ENCODE data around the gene MVK. TPM values are rescaled to one million over a fixed set of nuclear protein-coding genes. Genes with fewer than 3 reads are reported as not detected.

MVK gene
- total RNA-seq, 1 donor = 3.9 TPM

GRCh38 chr12:109539508-109539907, 34.1 kb upstream of the MVK start:
- Histone ChIP-seq H3K9me3 (ENCODE audit: low read depth, low read length) (no peaks in the 10 kb centered on the region), H3K4me3 (ENCODE audit: low read length) (no peak overlapping the region), H3K27me3 (ENCODE audit: insufficient read depth, low read length) (no peaks in the 10 kb centered on the region), H3K4me1 (ENCODE audit: insufficient read depth, low read length) (no peaks in the 10 kb centered on the region)

- Histone ChIP-seq H3K4me1 (ENCODE audit: insufficient read depth, low read length) (peaks cover 7% of the 10 kb centered on the region), H3K4me3 (ENCODE audit: low read length) (no peak overlapping the region)
Observed at GRCh38 chr12:109540526-109541412, 32.8 kb upstream of the MVK start.

GRCh38 chr12:109541413-109541726, 32.2 kb upstream of the MVK start:
- H3K27me3 ChIP-seq (ENCODE audit: insufficient read depth, low read length) = no peaks in the 10 kb centered on the region
- no peaks in the 10 kb centered on the region for H3K9me3 ChIP-seq (ENCODE audit: low read depth, low read length)
- H3K4me3 ChIP-seq (ENCODE audit: low read length) = no peak overlapping the region
- peaks cover 7% of the 10 kb centered on the region for H3K4me1 ChIP-seq (ENCODE audit: insufficient read depth, low read length)

More at GRCh38 chr12:109540526-109541412, 32.8 kb upstream of the MVK start:
- H3K9me3 ChIP-seq (ENCODE audit: low read depth, low read length) = no peaks in the 10 kb centered on the region
- no peaks in the 10 kb centered on the region for H3K27me3 ChIP-seq (ENCODE audit: insufficient read depth, low read length)

- H3K4me3 ChIP-seq (ENCODE audit: low read length) = no peak overlapping the region
- H3K9me3 ChIP-seq (ENCODE audit: low read depth, low read length) = no peaks in the 10 kb centered on the region
- H3K4me1 ChIP-seq (ENCODE audit: insufficient read depth, low read length) = peaks cover 7% of the 10 kb centered on the region
- H3K27me3 ChIP-seq (ENCODE audit: insufficient read depth, low read length) = no peaks in the 10 kb centered on the region
Observed at GRCh38 chr12:109542014-109542413, 31.6 kb upstream of the MVK start.

- no peaks in the 10 kb centered on the region for H3K9me3 ChIP-seq (ENCODE audit: low read depth, low read length)
- no peaks in the 10 kb centered on the region for H3K27me3 ChIP-seq (ENCODE audit: insufficient read depth, low read length)
- H3K4me3 ChIP-seq (ENCODE audit: low read length) = no peak overlapping the region
- peaks cover 7% of the 10 kb centered on the region for H3K4me1 ChIP-seq (ENCODE audit: insufficient read depth, low read length)
Observed at GRCh38 chr12:109542876-109543275, 30.7 kb upstream of the MVK start.

- Histone ChIP-seq H3K27me3 (ENCODE audit: insufficient read depth, low read length) (no peaks in the 10 kb centered on the region), H3K9me3 (ENCODE audit: low read depth, low read length) (no peaks in the 10 kb centered on the region), H3K4me3 (ENCODE audit: low read length) (no peak overlapping the region), H3K4me1 (ENCODE audit: insufficient read depth, low read length) (peaks cover 7% of the 10 kb centered on the region)
Observed at GRCh38 chr12:109544955-109545531, 28.6 kb upstream of the MVK start.

- Histone ChIP-seq H3K27me3 (ENCODE audit: insufficient read depth, low read length) (no peaks in the 10 kb centered on the region), H3K4me3 (ENCODE audit: low read length) (no peak overlapping the region), H3K4me1 (ENCODE audit: insufficient read depth, low read length) (peaks cover 7% of the 10 kb centered on the region), H3K9me3 (ENCODE audit: low read depth, low read length) (no peaks in the 10 kb centered on the region)
Observed at GRCh38 chr12:109545826-109546225, 27.8 kb upstream of the MVK start.

- Histone ChIP-seq H3K4me3 (ENCODE audit: low read length) (no peak overlapping the region), H3K4me1 (ENCODE audit: insufficient read depth, low read length) (peaks cover 7% of the 10 kb centered on the region), H3K9me3 (ENCODE audit: low read depth, low read length) (no peaks in the 10 kb centered on the region), H3K27me3 (ENCODE audit: insufficient read depth, low read length) (no peaks in the 10 kb centered on the region)
Observed at GRCh38 chr12:109547286-109547685, 26.3 kb upstream of the MVK start.

- Histone ChIP-seq H3K9me3 (ENCODE audit: low read depth, low read length) (no peaks in the 10 kb centered on the region), H3K4me3 (ENCODE audit: low read length) (no peak overlapping the region), H3K4me1 (ENCODE audit: insufficient read depth, low read length) (peaks cover 7% of the 10 kb centered on the region), H3K27me3 (ENCODE audit: insufficient read depth, low read length) (no peaks in the 10 kb centered on the region)
Observed at GRCh38 chr12:109548258-109548657, 25.3 kb upstream of the MVK start.

- H3K27me3 ChIP-seq (ENCODE audit: insufficient read depth, low read length) = no peaks in the 10 kb centered on the region
- H3K9me3 ChIP-seq (ENCODE audit: low read depth, low read length) = no peaks in the 10 kb centered on the region
- H3K4me3 ChIP-seq (ENCODE audit: low read length) = no peak overlapping the region
- peaks cover 6% of the 10 kb centered on the region for H3K4me1 ChIP-seq (ENCODE audit: insufficient read depth, low read length)
Observed at GRCh38 chr12:109549613-109550270, 23.9 kb upstream of the MVK start.

GRCh38 chr12:109550281-109550680, 23.3 kb upstream of the MVK start:
- Histone ChIP-seq H3K27me3 (ENCODE audit: insufficient read depth, low read length) (no peaks in the 10 kb centered on the region), H3K9me3 (ENCODE audit: low read depth, low read length) (no peaks in the 10 kb centered on the region), H3K4me1 (ENCODE audit: insufficient read depth, low read length) (peaks cover under 1% of the 10 kb centered on the region), H3K4me3 (ENCODE audit: low read length) (no peak overlapping the region)

- H3K27me3 ChIP-seq (ENCODE audit: insufficient read depth, low read length) = no peaks in the 10 kb centered on the region
- H3K9me3 ChIP-seq (ENCODE audit: low read depth, low read length) = no peaks in the 10 kb centered on the region
- no peak overlapping the region for H3K4me3 ChIP-seq (ENCODE audit: low read length)
- no peaks in the 10 kb centered on the region for H3K4me1 ChIP-seq (ENCODE audit: insufficient read depth, low read length)
Observed at GRCh38 chr12:109551108-109551507, 22.5 kb upstream of the MVK start.

GRCh38 chr12:109552971-109553370, 20.6 kb upstream of the MVK start:
- Histone ChIP-seq H3K9me3 (ENCODE audit: low read depth, low read length) (no peaks in the 10 kb centered on the region), H3K4me3 (ENCODE audit: low read length) (no peak overlapping the region), H3K4me1 (ENCODE audit: insufficient read depth, low read length) (no peaks in the 10 kb centered on the region), H3K27me3 (ENCODE audit: insufficient read depth, low read length) (no peaks in the 10 kb centered on the region)

- Histone ChIP-seq H3K4me3 (ENCODE audit: low read length) (no peak overlapping the region), H3K27me3 (ENCODE audit: insufficient read depth, low read length) (no peaks in the 10 kb centered on the region), H3K9me3 (ENCODE audit: low read depth, low read length) (no peaks in the 10 kb centered on the region), H3K4me1 (ENCODE audit: insufficient read depth, low read length) (no peaks in the 10 kb centered on the region)
Observed at GRCh38 chr12:109553483-109553882, 20.1 kb upstream of the MVK start.

GRCh38 chr12:109553906-109554500, 19.6 kb upstream of the MVK start:
- no peak overlapping the region for H3K4me3 ChIP-seq (ENCODE audit: low read length)
- H3K27me3 ChIP-seq (ENCODE audit: insufficient read depth, low read length) = no peaks in the 10 kb centered on the region
- no peaks in the 10 kb centered on the region for H3K4me1 ChIP-seq (ENCODE audit: insufficient read depth, low read length)
- no peaks in the 10 kb centered on the region for H3K9me3 ChIP-seq (ENCODE audit: low read depth, low read length)
